A172 (cell line): ENCODE results near the gene EHBP1. TPM values are rescaled to one million over a fixed set of nuclear protein-coding genes. Genes with fewer than 3 reads are reported as not detected.

Experiments used
- DNase-seq: peaks from one replicate; pipeline ENCODE4 v3.0.0-alpha.2; 2015; ENCODE audit warnings: low spot score
- total RNA-seq: library from RNA; depleted of rRNA; stranded (reverse); fragments of >200 nt; shearing (Covaris generic); gene quantifications from 2 replicates; pipeline ENCODE4 v1.2.3, GENCODE V29; 2014

EHBP1 gene
- total RNA-seq, 1 experiment from 2014 or later: 47.2 TPM

- DNase-seq: no peak
These were observed 112.6 kb downstream of the EHBP1 start for GRCh38 chr2:62817995-62818713.

DNA sequence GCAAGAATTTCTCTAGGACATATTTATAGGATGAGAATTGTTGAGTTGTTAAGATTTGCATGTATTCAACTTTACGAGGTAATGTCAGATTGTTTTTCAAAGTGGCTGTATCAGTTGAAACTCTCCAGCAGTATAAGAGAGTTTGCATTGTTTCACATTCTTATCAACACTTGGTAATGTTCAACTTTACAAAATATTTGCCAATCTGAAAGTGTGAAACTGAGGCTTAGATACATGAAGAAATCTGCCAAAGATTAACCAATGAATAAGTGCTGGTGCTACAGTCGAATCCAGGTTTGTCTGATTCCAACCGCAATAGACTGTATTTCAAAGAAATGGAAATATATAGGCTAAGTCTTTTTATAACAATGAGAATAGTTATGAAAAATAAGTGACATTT, 117.0 kb downstream of the EHBP1 start:
- no peak for DNase-seq

GRCh38 chr2:62824388-62824787, 118.9 kb downstream of the EHBP1 start:
- DNase-seq: no peak

GRCh38 chr2:62826141-62826540, 120.6 kb downstream of the EHBP1 start:
- peak; percentile 14 for DNase-seq

- no peak for DNase-seq
These were observed 121.6 kb downstream of the EHBP1 start for GRCh38 chr2:62826953-62827675.

GRCh38 chr2:62831729-62832128, 126.2 kb downstream of the EHBP1 start:
- DNase-seq: no peak

- DNase-seq: no peak
These were observed 139.0 kb downstream of the EHBP1 start for GRCh38 chr2:62844311-62845090.

- no peak for DNase-seq
These were observed 139.7 kb downstream of the EHBP1 start for GRCh38 chr2:62845256-62845655.

DNA sequence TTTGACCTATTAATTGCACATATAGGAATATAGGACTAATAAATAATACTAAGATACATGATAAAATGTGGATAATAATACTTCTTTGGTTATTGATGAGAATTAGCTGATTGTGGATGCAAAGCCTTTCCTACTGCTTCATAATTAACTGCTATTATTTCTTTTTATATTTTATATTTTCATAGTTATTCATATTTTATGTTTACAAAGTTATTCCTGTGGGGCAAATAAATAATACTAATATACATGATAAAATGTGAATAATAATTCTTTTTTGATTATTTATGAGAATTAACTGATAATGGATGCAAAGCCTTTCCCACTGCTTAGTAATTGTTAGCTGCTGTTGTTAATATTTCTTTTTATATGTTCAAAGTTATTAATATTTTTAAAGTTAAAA, 146.7 kb downstream of the EHBP1 start:
- no peak for DNase-seq

GRCh38 chr2:62854600-62855514, 149.3 kb downstream of the EHBP1 start:
- no peak for DNase-seq

- no peak for DNase-seq
These were observed 150.9 kb downstream of the EHBP1 start for GRCh38 chr2:62856228-62857040.

GRCh38 chr2:62857139-62857931, 151.8 kb downstream of the EHBP1 start:
- DNase-seq: no peak

GRCh38 chr2:62858231-62858832, 152.8 kb downstream of the EHBP1 start:
- no peak for DNase-seq

DNA sequence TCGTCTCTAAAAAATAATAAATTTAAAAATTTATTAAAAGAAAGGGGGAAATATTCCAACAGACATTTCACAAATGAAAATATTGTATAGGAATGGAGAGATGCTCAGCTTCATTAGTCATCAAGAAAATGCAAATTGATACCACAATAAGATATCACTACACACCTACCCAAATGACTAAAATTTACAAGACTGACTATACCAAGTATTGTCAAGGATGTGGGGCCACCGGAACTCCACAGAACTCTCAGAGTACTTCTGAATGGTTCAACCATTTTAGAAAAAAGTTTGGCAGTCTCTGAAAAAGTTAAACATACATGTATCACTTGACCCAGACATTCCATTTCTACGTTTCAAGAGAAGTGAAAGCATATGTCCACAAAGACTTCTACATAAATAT, 163.4 kb downstream of the EHBP1 start:
- no peak for DNase-seq

- no peak for DNase-seq
These were observed 165.5 kb downstream of the EHBP1 start for GRCh38 chr2:62870966-62871365.

GRCh38 chr2:62871506-62871905, 166.0 kb downstream of the EHBP1 start:
- DNase-seq: no peak

- no peak for DNase-seq
These were observed 168.1 kb downstream of the EHBP1 start for GRCh38 chr2:62873603-62874002.

- no peak for DNase-seq
These were observed 169.4 kb downstream of the EHBP1 start for GRCh38 chr2:62874881-62875383.

DNA sequence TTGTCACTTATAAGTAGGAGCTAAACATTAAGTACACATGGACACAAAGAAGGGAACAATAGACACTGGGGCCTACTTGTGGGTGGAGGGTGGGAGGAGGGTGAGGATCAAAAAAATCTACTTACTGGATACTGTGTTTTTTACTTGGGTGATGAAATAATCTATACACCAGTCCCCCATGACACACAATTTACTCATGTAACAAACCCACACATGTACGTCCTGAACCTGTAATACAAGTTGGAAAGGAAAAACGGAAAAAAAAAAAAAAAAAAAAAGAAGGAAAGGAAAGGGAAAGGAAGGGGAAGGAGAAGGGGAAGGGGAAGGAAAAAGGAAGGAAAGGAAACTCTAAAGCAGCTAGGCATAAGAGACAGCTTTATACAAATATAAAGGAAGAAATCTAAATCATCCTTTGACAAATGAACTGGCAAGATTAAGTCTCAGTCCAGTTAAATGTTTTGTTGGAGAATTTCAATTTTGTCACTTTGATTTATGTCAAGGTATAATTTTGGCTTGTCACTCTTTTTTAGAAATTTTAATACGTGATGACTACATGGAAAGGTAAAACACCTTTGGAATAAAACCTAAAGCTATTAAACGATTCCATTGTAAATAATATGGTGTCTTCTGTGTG, 175.8 kb downstream of the EHBP1 start:
- no peak for DNase-seq
